Astrocyte of the spinal cord (primary cell): ENCODE data around the gene KATNBL1.
"Not testable (repeated sequence)": the region's sequence is repeated elsewhere in the genome, so short reads cannot be mapped to it uniquely, and the experiment has no call there.

ENCODE experiments used
- DNase-seq: peaks from one replicate; pipeline ENCODE4 v3.0.0; 2011; ENCODE audit warnings: low read depth, low spot score
- H3K4me3 ChIP-seq: 2 replicates; pipeline ENCODE4 v1.5.1; 2011; ENCODE audit warnings: low read depth, mild to moderate bottlenecking, low read length, moderate library complexity
- CTCF ChIP-seq: IDR thresholded peaks from 2 replicates; pipeline ENCODE4 v1.5.1; 2012; ENCODE audit warnings: low read depth, mild to moderate bottlenecking, low read length, inconsistent platforms
- in situ Hi-C: cut with HindIII; loops from 2 replicates; pipeline ENCODE4 v1.10.0; 2017; ENCODE audit warnings: low sequenced_read_pairs

KATNBL1 gene

GRCh38 chr15:34203936-34204335 lies 6.0 kb downstream of the KATNBL1 start:
- no peak for DNase-seq
- in situ Hi-C loops = no loop called here
- H3K4me3 ChIP-seq = no peak overlapping the region
- TF ChIP-seq CTCF = no peak

GRCh38 chr15:34203305-34203704 lies 6.6 kb downstream of the KATNBL1 start:
- no peak for DNase-seq
- TF ChIP-seq CTCF = no peak
- H3K4me3 ChIP-seq = no peak overlapping the region
- in situ Hi-C loops = no loop called here

- H3K4me3 ChIP-seq, in situ Hi-C loops, DNase-seq: not testable (repeated sequence)
Measured at GRCh38 chr15:34193272-34193671, 16.6 kb downstream of the KATNBL1 start.

GRCh38 chr15:34188711-34189110 lies 21.2 kb downstream of the KATNBL1 start:
- in situ Hi-C loops = no loop called here
- no peak overlapping the region for H3K4me3 ChIP-seq
- TF ChIP-seq CTCF = no peak
- no peak for DNase-seq

- in situ Hi-C loops = no loop called here
- no peak for TF ChIP-seq CTCF
- DNase-seq = no peak
Measured at GRCh38 chr15:34185666-34186065, 24.2 kb downstream of the KATNBL1 start.

GRCh38 chr15:34182942-34183341 lies 27.0 kb downstream of the KATNBL1 start:
- no peak overlapping the region for H3K4me3 ChIP-seq
- TF ChIP-seq CTCF = no peak
- in situ Hi-C loops = no loop called here
- DNase-seq = no peak

More at GRCh38 chr15:34185666-34186065, 24.2 kb downstream of the KATNBL1 start:
- H3K4me3 ChIP-seq = no peak overlapping the region

- DNase-seq = no peak
- TF ChIP-seq CTCF = no peak
- H3K4me3 ChIP-seq = no peak overlapping the region
- in situ Hi-C loops = no loop called here
Measured at GRCh38 chr15:34179234-34179633, 30.7 kb downstream of the KATNBL1 start.

- H3K4me3 ChIP-seq, in situ Hi-C loops, DNase-seq: not testable (repeated sequence)
Measured at GRCh38 chr15:34165987-34166573, 43.8 kb downstream of the KATNBL1 start.
